ENCODE data around the gene THBS2. TPM values are rescaled to one million over a fixed set of nuclear protein-coding genes. Genes with fewer than 3 reads are reported as not detected.

The THBS2 gene
- polyA plus RNA-seq, 4 donors: 0.45 to 7.9 (median 2.8) TPM

- 70 to 80% (median 71%) methylated on average over 9 of the region's 9 CpGs for WGBS, 3 donors
- Histone ChIP-seq H3K27me3 (ENCODE audit: control insufficient read depth in 3 of 3, insufficient read depth in 3 of 3, low read length in 3 of 3) (no peaks in the 10 kb centered on the region), H3K4me1 (ENCODE audit: control insufficient read depth in 3 of 3, insufficient read depth in 2 of 3, low read depth in 1 of 3, low read length in 2 of 3) (no peaks in the 10 kb centered on the region), H3K9me3 (ENCODE audit: control insufficient read depth in 2 of 2, insufficient read depth in 1 of 2, low read depth in 1 of 2, low read length in 1 of 2) (peaks cover 0 to 15% of the 10 kb centered on the region in 2 donors), H3K36me3 (ENCODE audit: control insufficient read depth in 3 of 3, insufficient read depth in 2 of 3, low read depth in 1 of 3, low read length in 3 of 3) (peaks cover 0 to 2% (median 0%) of the 10 kb centered on the region in 3 donors), H3K4me3 (ENCODE audit: low read depth in 1 of 3, low read length in 3 of 3) (no peak overlapping the region), H3K27ac (ENCODE audit: low read depth in 1 of 3, low read length in 2 of 3) (no peak overlapping the region)
- DNase-seq (no peak), FAIRE-seq (no peak)
Observed at GRCh38 chr6:169230322-169230665, 23.4 kb downstream of the THBS2 start.

- Histone ChIP-seq H3K36me3 (ENCODE audit: control insufficient read depth in 3 of 3, insufficient read depth in 2 of 3, low read depth in 1 of 3, low read length in 3 of 3) (peaks cover 0 to 2% (median 0%) of the 10 kb centered on the region in 3 donors), H3K4me3 (ENCODE audit: low read depth in 1 of 3, low read length in 3 of 3) (no peak overlapping the region), H3K4me1 (ENCODE audit: control insufficient read depth in 3 of 3, insufficient read depth in 2 of 3, low read depth in 1 of 3, low read length in 2 of 3) (no peaks in the 10 kb centered on the region), H3K27ac (ENCODE audit: low read depth in 1 of 3, low read length in 2 of 3) (no peak overlapping the region), H3K27me3 (ENCODE audit: control insufficient read depth in 3 of 3, insufficient read depth in 3 of 3, low read length in 3 of 3) (no peaks in the 10 kb centered on the region), H3K9me3 (ENCODE audit: control insufficient read depth in 2 of 2, insufficient read depth in 1 of 2, low read depth in 1 of 2, low read length in 1 of 2) (peaks cover 0 to 14% of the 10 kb centered on the region in 2 donors)
- FAIRE-seq: no peak
- 62 to 79% (median 67%) methylated on average over 13 of the region's 13 CpGs for WGBS, 3 donors
- DNase-seq: no peak
Observed at GRCh38 chr6:169229615-169230321, 23.9 kb downstream of the THBS2 start.

DNA sequence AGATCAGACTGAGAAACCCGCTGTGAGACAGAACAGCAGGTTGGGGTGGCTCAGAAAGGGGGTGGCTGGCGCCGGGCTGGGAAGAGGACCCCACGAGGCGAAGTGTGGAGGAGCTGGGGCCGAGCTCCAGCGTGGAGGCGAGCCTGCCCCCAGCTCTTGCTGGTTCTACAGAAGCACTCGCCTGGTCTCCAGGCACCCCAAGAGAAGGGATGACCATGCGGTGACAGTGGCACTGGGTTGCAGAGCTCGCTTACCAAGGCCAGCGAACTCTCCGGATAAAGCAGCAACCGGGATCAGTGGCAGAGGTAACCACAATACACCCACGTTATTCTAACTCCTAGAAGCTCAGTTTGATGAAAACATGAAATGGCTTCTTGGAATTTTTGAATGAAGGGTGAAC is 26.5 kb downstream of the THBS2 start:
- no peaks in the 10 kb centered on the region for H3K27me3 ChIP-seq (ENCODE audit: control insufficient read depth in 3 of 3, insufficient read depth in 3 of 3, low read length in 3 of 3)
- no peak overlapping the region for H3K27ac ChIP-seq (ENCODE audit: low read depth in 1 of 3, low read length in 2 of 3)
- no peak for FAIRE-seq
- peaks cover 0 to 6% of the 10 kb centered on the region in 2 donors for H3K9me3 ChIP-seq (ENCODE audit: control insufficient read depth in 2 of 2, insufficient read depth in 1 of 2, low read depth in 1 of 2, low read length in 1 of 2)
- no peak for DNase-seq
- H3K4me3 ChIP-seq (ENCODE audit: low read depth in 1 of 3, low read length in 3 of 3): no peak overlapping the region
- peaks cover 0 to 2% (median 0%) of the 10 kb centered on the region in 3 donors for H3K36me3 ChIP-seq (ENCODE audit: control insufficient read depth in 3 of 3, insufficient read depth in 2 of 3, low read depth in 1 of 3, low read length in 3 of 3)
- no peaks in the 10 kb centered on the region for H3K4me1 ChIP-seq (ENCODE audit: control insufficient read depth in 3 of 3, insufficient read depth in 2 of 3, low read depth in 1 of 3, low read length in 2 of 3)
- WGBS, 3 donors: 90 to 93% (median 93%) methylated on average over 15 of the region's 15 CpGs

DNA sequence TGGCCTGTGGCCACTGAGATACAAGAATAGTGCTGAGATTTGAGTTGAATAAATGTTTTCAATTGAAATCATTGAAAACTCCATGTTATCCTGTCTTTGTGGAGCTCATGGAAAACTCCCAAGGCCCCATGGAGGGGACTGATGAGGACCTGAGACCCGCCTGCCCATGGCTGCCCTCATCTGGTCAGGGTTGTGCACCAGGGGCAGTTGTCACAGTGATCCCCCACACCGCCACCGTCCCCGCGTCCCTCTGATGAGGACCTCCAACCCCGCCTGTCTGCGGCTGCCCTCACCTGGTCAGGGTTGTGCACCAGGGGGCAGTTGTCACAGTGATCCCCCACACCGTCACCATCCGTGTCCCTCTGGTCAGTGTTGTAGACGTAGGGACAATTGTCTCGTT is 27.8 kb downstream of the THBS2 start:
- Histone ChIP-seq H3K4me3 (ENCODE audit: low read depth in 1 of 3, low read length in 3 of 3) (no peak overlapping the region), H3K36me3 (ENCODE audit: control insufficient read depth in 3 of 3, insufficient read depth in 2 of 3, low read depth in 1 of 3, low read length in 3 of 3) (no peaks in the 10 kb centered on the region), H3K27me3 (ENCODE audit: control insufficient read depth in 3 of 3, insufficient read depth in 3 of 3, low read length in 3 of 3) (no peaks in the 10 kb centered on the region), H3K27ac (ENCODE audit: low read depth in 1 of 3, low read length in 2 of 3) (no peak overlapping the region), H3K4me1 (ENCODE audit: control insufficient read depth in 3 of 3, insufficient read depth in 2 of 3, low read depth in 1 of 3, low read length in 2 of 3) (no peaks in the 10 kb centered on the region), H3K9me3 (ENCODE audit: control insufficient read depth in 2 of 2, insufficient read depth in 1 of 2, low read depth in 1 of 2, low read length in 1 of 2) (peaks cover 0 to 4% of the 10 kb centered on the region in 2 donors)
- no peak for DNase-seq
- FAIRE-seq: no peak
- 90 to 93% (median 91%) methylated on average over 11 of the region's 11 CpGs for WGBS, 3 donors

GRCh38 chr6:169225131-169225576 is 28.5 kb downstream of the THBS2 start:
- H3K27ac ChIP-seq (ENCODE audit: low read depth in 1 of 3, low read length in 2 of 3): no peak overlapping the region
- H3K36me3 ChIP-seq (ENCODE audit: control insufficient read depth in 3 of 3, insufficient read depth in 2 of 3, low read depth in 1 of 3, low read length in 3 of 3): no peaks in the 10 kb centered on the region
- DNase-seq: no peak
- H3K4me3 ChIP-seq (ENCODE audit: low read depth in 1 of 3, low read length in 3 of 3): no peak overlapping the region
- no peaks in the 10 kb centered on the region for H3K4me1 ChIP-seq (ENCODE audit: control insufficient read depth in 3 of 3, insufficient read depth in 2 of 3, low read depth in 1 of 3, low read length in 2 of 3)
- H3K9me3 ChIP-seq (ENCODE audit: control insufficient read depth in 2 of 2, insufficient read depth in 1 of 2, low read depth in 1 of 2, low read length in 1 of 2): peaks cover 0 to 4% of the 10 kb centered on the region in 2 donors
- no peak for FAIRE-seq
- WGBS, 3 donors: 90 to 96% (median 92%) methylated on average over 23 of the region's 23 CpGs
- no peaks in the 10 kb centered on the region for H3K27me3 ChIP-seq (ENCODE audit: control insufficient read depth in 3 of 3, insufficient read depth in 3 of 3, low read length in 3 of 3)

GRCh38 chr6:169224716-169225115 is 28.9 kb downstream of the THBS2 start:
- no peak for DNase-seq
- no peak for FAIRE-seq
- Histone ChIP-seq H3K9me3 (ENCODE audit: control insufficient read depth in 2 of 2, insufficient read depth in 1 of 2, low read depth in 1 of 2, low read length in 1 of 2) (peaks cover 0 to 4% of the 10 kb centered on the region in 2 donors), H3K4me1 (ENCODE audit: control insufficient read depth in 3 of 3, insufficient read depth in 2 of 3, low read depth in 1 of 3, low read length in 2 of 3) (no peaks in the 10 kb centered on the region), H3K4me3 (ENCODE audit: low read depth in 1 of 3, low read length in 3 of 3) (no peak overlapping the region), H3K36me3 (ENCODE audit: control insufficient read depth in 3 of 3, insufficient read depth in 2 of 3, low read depth in 1 of 3, low read length in 3 of 3) (no peaks in the 10 kb centered on the region), H3K27ac (ENCODE audit: low read depth in 1 of 3, low read length in 2 of 3) (no peak overlapping the region), H3K27me3 (ENCODE audit: control insufficient read depth in 3 of 3, insufficient read depth in 3 of 3, low read length in 3 of 3) (no peaks in the 10 kb centered on the region)
- WGBS, 3 donors: 82 to 90% (median 88%) methylated on average over 9 of the region's 9 CpGs

DNA sequence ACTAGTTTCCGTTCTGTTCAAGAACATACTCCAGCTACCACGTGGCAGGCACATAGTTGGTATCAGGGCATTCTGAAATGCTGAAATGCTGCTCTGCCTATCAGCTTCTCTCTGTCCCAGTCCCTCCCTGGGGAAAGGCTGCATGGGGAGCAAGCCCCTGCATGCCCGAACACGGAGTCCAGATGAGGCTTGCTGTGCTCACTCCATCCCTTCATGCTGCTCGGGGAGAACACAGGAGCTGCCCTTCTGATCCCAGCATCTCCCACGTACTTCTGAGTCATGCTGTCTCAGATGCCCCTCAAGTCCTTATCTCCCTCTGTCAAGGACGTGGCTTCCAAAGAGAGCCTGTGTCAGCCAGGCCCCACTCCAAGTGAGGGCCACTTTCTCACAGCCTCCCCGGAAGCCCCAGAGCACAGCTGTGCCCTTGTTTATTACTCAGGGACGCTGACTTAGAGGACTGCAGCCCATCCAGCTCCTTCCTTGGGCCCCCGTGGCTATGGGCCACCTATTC is 29.4 kb downstream of the THBS2 start:
- Histone ChIP-seq H3K9me3 (ENCODE audit: control insufficient read depth in 2 of 2, insufficient read depth in 1 of 2, low read depth in 1 of 2, low read length in 1 of 2) (peaks cover 0 to 4% of the 10 kb centered on the region in 2 donors), H3K36me3 (ENCODE audit: control insufficient read depth in 3 of 3, insufficient read depth in 2 of 3, low read depth in 1 of 3, low read length in 3 of 3) (no peaks in the 10 kb centered on the region), H3K27ac (ENCODE audit: low read depth in 1 of 3, low read length in 2 of 3) (no peak overlapping the region), H3K4me1 (ENCODE audit: control insufficient read depth in 3 of 3, insufficient read depth in 2 of 3, low read depth in 1 of 3, low read length in 2 of 3) (no peaks in the 10 kb centered on the region), H3K4me3 (ENCODE audit: low read depth in 1 of 3, low read length in 3 of 3) (no peak overlapping the region), H3K27me3 (ENCODE audit: control insufficient read depth in 3 of 3, insufficient read depth in 3 of 3, low read length in 3 of 3) (no peaks in the 10 kb centered on the region)
- DNase-seq (no peak), FAIRE-seq (no peak)
- 57 to 65% (median 60%) methylated on average over 10 of the region's 10 CpGs for WGBS, 3 donors

DNA sequence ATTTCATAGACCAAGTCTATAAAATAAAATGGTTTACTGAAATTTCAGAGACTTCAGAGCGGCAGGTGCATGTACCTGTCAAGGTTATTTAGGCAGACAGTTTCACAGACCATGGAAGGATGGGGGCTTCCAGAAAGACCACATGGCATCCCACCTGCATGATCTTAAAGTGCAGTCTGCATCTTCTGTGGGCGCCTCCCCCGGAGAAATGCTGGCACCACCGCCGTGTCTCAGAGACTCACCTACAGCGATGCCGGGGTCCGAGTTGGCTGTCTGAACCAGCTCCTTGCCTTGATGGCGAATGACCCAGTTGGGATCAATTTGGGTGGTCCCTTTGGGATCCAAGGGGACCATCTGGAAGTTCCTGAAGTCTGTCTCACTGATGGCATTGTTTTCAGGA is 30.6 kb downstream of the THBS2 start:
- no peak for DNase-seq
- FAIRE-seq: no peak
- no peaks in the 10 kb centered on the region for H3K4me1 ChIP-seq (ENCODE audit: control insufficient read depth in 3 of 3, insufficient read depth in 2 of 3, low read depth in 1 of 3, low read length in 2 of 3)
- H3K27ac ChIP-seq (ENCODE audit: low read depth in 1 of 3, low read length in 2 of 3): no peak overlapping the region
- no peaks in the 10 kb centered on the region for H3K36me3 ChIP-seq (ENCODE audit: control insufficient read depth in 3 of 3, insufficient read depth in 2 of 3, low read depth in 1 of 3, low read length in 3 of 3)
- H3K27me3 ChIP-seq (ENCODE audit: control insufficient read depth in 3 of 3, insufficient read depth in 3 of 3, low read length in 3 of 3): no peaks in the 10 kb centered on the region
- H3K4me3 ChIP-seq (ENCODE audit: low read depth in 1 of 3, low read length in 3 of 3): no peak overlapping the region
- 92 to 95% (median 94%) methylated on average over 9 of the region's 9 CpGs for WGBS, 3 donors
- H3K9me3 ChIP-seq (ENCODE audit: control insufficient read depth in 2 of 2, insufficient read depth in 1 of 2, low read depth in 1 of 2, low read length in 1 of 2): peaks cover 0 to 4% of the 10 kb centered on the region in 2 donors

DNA sequence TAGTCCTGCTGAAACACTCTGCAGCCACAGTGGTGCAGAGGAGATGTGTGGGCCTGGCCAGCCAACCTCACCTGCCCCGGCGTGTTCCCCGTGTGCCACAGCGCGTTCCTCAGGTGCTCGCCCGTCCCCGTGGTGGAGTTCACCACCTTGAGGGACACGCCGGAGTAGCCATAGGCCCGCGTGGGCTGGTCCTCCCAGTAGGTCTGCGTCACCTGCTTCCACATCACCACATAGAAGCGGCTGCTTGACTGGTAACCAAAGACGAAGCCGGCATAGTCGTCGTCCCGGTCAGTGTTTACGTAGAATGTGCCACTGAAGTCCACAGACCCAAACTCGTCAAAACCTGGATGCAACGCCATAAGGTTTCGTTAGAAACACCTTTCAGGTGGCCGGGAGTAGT is 31.5 kb downstream of the THBS2 start:
- Histone ChIP-seq H3K27me3 (ENCODE audit: control insufficient read depth in 3 of 3, insufficient read depth in 3 of 3, low read length in 3 of 3) (no peaks in the 10 kb centered on the region), H3K4me1 (ENCODE audit: control insufficient read depth in 3 of 3, insufficient read depth in 2 of 3, low read depth in 1 of 3, low read length in 2 of 3) (no peaks in the 10 kb centered on the region), H3K4me3 (ENCODE audit: low read depth in 1 of 3, low read length in 3 of 3) (no peak overlapping the region), H3K9me3 (ENCODE audit: control insufficient read depth in 2 of 2, insufficient read depth in 1 of 2, low read depth in 1 of 2, low read length in 1 of 2) (peaks cover 0 to 4% of the 10 kb centered on the region in 2 donors), H3K36me3 (ENCODE audit: control insufficient read depth in 3 of 3, insufficient read depth in 2 of 3, low read depth in 1 of 3, low read length in 3 of 3) (no peaks in the 10 kb centered on the region), H3K27ac (ENCODE audit: low read depth in 1 of 3, low read length in 2 of 3) (no peak overlapping the region)
- DNase-seq: no peak
- no peak for FAIRE-seq
- 94 to 96% (median 94%) methylated on average over 24 of the region's 24 CpGs for WGBS, 3 donors

Data from small intestine (tissue), 7 donors.